HepG2 (cell line): ENCODE results near the gene RBMS2. TPM values are rescaled to one million over a fixed set of nuclear protein-coding genes. Genes with fewer than 3 reads are reported as not detected.

Source experiments
- ARID2 ChIP-seq: sonication (generic); formaldehyde crosslinking; IDR thresholded peaks from 2 replicates; pipeline ENCODE4 v1.8.1; 2022; ENCODE audit warnings: mild to moderate bottlenecking, missing genetic modification reagents, borderline replicate concordance
- ARNT ChIP-seq: fragments of 450-650 bp; IDR thresholded peaks from 2 replicates; pipeline ENCODE4 v1.6.1; 2017
- CENPX ChIP-seq: sonication (generic); formaldehyde crosslinking; IDR thresholded peaks from 2 replicates; pipeline ENCODE4 v1.9.0; 2021; ENCODE audit warnings: mild to moderate bottlenecking, missing genetic modification reagents, moderate library complexity
- GATAD2A ChIP-seq: IDR thresholded peaks from 2 replicates; pipeline ENCODE4 v1.6.1; 2016
- HDAC6 ChIP-seq: fragments of 200-600 bp; sonication (generic); IDR thresholded peaks from 2 replicates; pipeline ENCODE4 v1.7.0; 2017; ENCODE audit warnings: mild to moderate bottlenecking, antibody characterized with exemption, low read length, low read depth
- MTF1 ChIP-seq: sonication (generic); formaldehyde crosslinking; IDR thresholded peaks from 2 replicates; pipeline ENCODE4 v1.5.0; 2020; ENCODE audit warnings: missing genetic modification reagents
- NFIC ChIP-seq: IDR thresholded peaks from 2 replicates; pipeline ENCODE4 v1.6.1; 2012; ENCODE audit warnings: mild to moderate bottlenecking, low read length, inconsistent platforms
- PAF1 ChIP-seq: IDR thresholded peaks from 2 replicates; pipeline ENCODE4 v1.6.1; 2016; ENCODE audit warnings: missing genetic modification reagents, missing compliant biosample characterization
- POGZ ChIP-seq: sonication (generic); formaldehyde crosslinking; IDR thresholded peaks from 2 replicates; pipeline ENCODE4 v1.4.0; 2020; ENCODE audit warnings: mild to moderate bottlenecking, missing genetic modification reagents
- PPARG ChIP-seq: conservative IDR thresholded peaks from 2 replicates; pipeline ENCODE4 v1.6.1; 2016; ENCODE audit warnings: missing biosample characterization, missing genetic modification reagents
- RAD51 ChIP-seq: fragments of 450-650 bp; IDR thresholded peaks from 2 replicates; pipeline ENCODE4 v1.6.1; 2016; ENCODE audit warnings: borderline replicate concordance
- SMAD9 ChIP-seq: sonication (generic); formaldehyde crosslinking; IDR thresholded peaks from 2 replicates; pipeline ENCODE4 v1.5.1; 2020; ENCODE audit warnings: mild to moderate bottlenecking, missing genetic modification reagents
- SP140L ChIP-seq: sonication (generic); formaldehyde crosslinking; IDR thresholded peaks from 2 replicates; pipeline ENCODE4 v1.4.0; 2020; ENCODE audit warnings: missing genetic modification reagents, borderline replicate concordance
- ZKSCAN1 ChIP-seq: fragments of 150-350 bp; IDR thresholded peaks from 2 replicates; pipeline ENCODE4 v1.6.1; 2014; ENCODE audit warnings: low read length
- ZMYM2 ChIP-seq: sonication (generic); formaldehyde crosslinking; IDR thresholded peaks from 2 replicates; pipeline ENCODE4 v1.8.0; 2022; ENCODE audit warnings: mild to moderate bottlenecking, missing genetic modification reagents
- ZNF251 ChIP-seq: sonication (generic); formaldehyde crosslinking; IDR thresholded peaks from 2 replicates; pipeline ENCODE4 v1.9.0; 2021; ENCODE audit warnings: mild to moderate bottlenecking, missing genetic modification reagents
- ZNF354B ChIP-seq: sonication (generic); formaldehyde crosslinking; IDR thresholded peaks from 2 replicates; pipeline ENCODE4 v1.8.0; 2022; ENCODE audit warnings: mild to moderate bottlenecking, missing genetic modification reagents
- ZNF383 ChIP-seq: sonication (generic); formaldehyde crosslinking; IDR thresholded peaks from 2 replicates; pipeline ENCODE4 v1.4.0; 2020; ENCODE audit warnings: missing genetic modification reagents, mild to moderate bottlenecking, borderline replicate concordance
- ZNF441 ChIP-seq: sonication (generic); formaldehyde crosslinking; IDR thresholded peaks from 2 replicates; pipeline ENCODE4 v1.7.0; 2021; ENCODE audit warnings: missing genetic modification reagents, borderline replicate concordance
- ZNF839 ChIP-seq: sonication (generic); formaldehyde crosslinking; IDR thresholded peaks from 2 replicates; pipeline ENCODE4 v1.4.0; 2020; ENCODE audit warnings: missing genetic modification reagents, mild to moderate bottlenecking, borderline replicate concordance
- ZSCAN12 ChIP-seq: sonication (generic); formaldehyde crosslinking; IDR thresholded peaks from 2 replicates; pipeline ENCODE4 v1.9.0; 2021; ENCODE audit warnings: mild to moderate bottlenecking, missing genetic modification reagents
- polyA plus RNA-seq, 8 experiments: library from polyadenylated mRNA; depleted of rRNA in 3 of 8; stranded (reverse) in 7 of 8; unstranded in 1 of 8; fragments of >200 nt; fragmentation: Illumina TruSeq in 4 of 8; extraction: Trizol in 4 of 8; gene quantifications; 2 replicates each; pipeline versions ENCODE4 v1.2.1 to v1.2.3, GENCODE V29; 2011 to 2016; ENCODE audit warnings: low read depth in 4 of 8, missing spikeins in 1 of 8, mixed read lengths in 1 of 8; ENCODE audit not compliant: insufficient read depth in 1 of 8
- total RNA-seq, 5 experiments: library from RNA; depleted of rRNA; stranded (reverse); fragments of >200 nt; fragmentation: Illumina TruSeq; extraction: Trizol; gene quantifications; 2 replicates each; pipeline ENCODE4 v1.2.3, GENCODE V29; 2016; ENCODE audit warnings: low read depth in 1 of 5
- TF ChIP-seq, protein P1 (sequence below): sonication (generic); formaldehyde crosslinking; IDR thresholded peaks from 2 replicates; pipeline ENCODE4 v1.8.1; 2023; ENCODE audit warnings: missing genetic modification reagents, mild to moderate bottlenecking, borderline replicate concordance
- TF ChIP-seq, protein P2 (sequence below): sonication (generic); formaldehyde crosslinking; IDR thresholded peaks from 2 replicates; pipeline ENCODE4 v1.4.0; 2020; ENCODE audit warnings: mild to moderate bottlenecking, missing genetic modification reagents
- TF ChIP-seq, protein P3 (sequence below): IDR thresholded peaks from 2 replicates; pipeline ENCODE4 v1.6.1; 2016; ENCODE audit warnings: low read depth
- TF ChIP-seq, protein P4 (sequence below): sonication (generic); formaldehyde crosslinking; IDR thresholded peaks from 2 replicates; pipeline ENCODE4 v1.4.0; 2020; ENCODE audit warnings: missing genetic modification reagents, mild to moderate bottlenecking, borderline replicate concordance
- TF ChIP-seq, protein P5 (sequence below): sonication (generic); formaldehyde crosslinking; IDR thresholded peaks from 2 replicates; pipeline ENCODE4 v1.4.0; 2020; ENCODE audit warnings: mild to moderate bottlenecking, low read depth, missing genetic modification reagents

Gene RBMS2
- total and polyA plus RNA-seq, 2 of the 13 experiments (the other 11 are each of a cell fraction or from before 2014, with no cell fraction given), result 0.53 to 7.4 TPM

DNA sequence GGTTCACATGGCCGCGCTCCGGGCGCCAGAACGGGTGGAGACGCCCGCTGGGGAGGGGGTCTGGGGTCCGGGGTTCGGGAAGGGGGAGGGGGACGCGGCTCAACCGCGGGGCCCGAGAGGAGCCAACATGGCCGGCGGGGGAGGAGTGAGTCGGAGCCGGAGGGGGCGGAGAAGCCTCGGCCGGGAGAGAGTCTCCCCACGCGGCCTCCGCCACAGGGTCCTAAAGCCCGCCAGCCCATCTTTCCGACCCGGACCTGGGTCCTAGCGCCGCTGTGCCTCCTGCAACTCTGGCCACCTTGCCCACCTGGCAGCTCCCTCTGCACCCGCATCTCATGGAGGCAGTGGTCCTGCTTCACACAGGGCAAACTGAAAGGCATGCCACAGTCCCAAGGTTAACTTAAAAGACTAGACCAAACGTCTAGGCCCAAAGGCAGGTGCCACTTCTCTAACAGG is 108.6 kb downstream of the RBMS2 start, which contains the start of gene BAZ2A (continued):
- TF ChIP-seq, protein P1, sequence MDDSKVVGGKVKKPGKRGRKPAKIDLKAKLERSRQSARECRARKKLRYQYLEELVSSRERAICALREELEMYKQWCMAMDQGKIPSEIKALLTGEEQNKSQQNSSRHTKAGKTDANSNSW (CRISPR knock-in tag), result no peak
- TF ChIP-seq ZKSCAN1 (no peak), PPARG (CRISPR knock-in tag) (no peak; the same call in 1 of the 2 replicates), ZNF839 (CRISPR knock-in tag) (no peak), HDAC6 (no peak), CENPX (CRISPR knock-in tag) (no peak), POGZ (CRISPR knock-in tag) (peak; percentile 91), SMAD9 (no peak), MTF1 (CRISPR knock-in tag) (no peak), ZSCAN12 (CRISPR knock-in tag) (no peak), ZNF441 (CRISPR knock-in tag) (peak; percentile 40; the same call in 1 of the 2 replicates), ARNT (no peak), PAF1 (CRISPR knock-in tag) (no peak), RAD51 (no peak), ZNF251 (CRISPR knock-in tag) (no peak), ZNF354B (CRISPR knock-in tag) (no peak), ARID2 (CRISPR knock-in tag) (no peak), ZMYM2 (CRISPR knock-in tag) (no peak), ZNF383 (CRISPR knock-in tag) (no peak), SP140L (CRISPR knock-in tag) (no peak), NFIC (no peak), GATAD2A (CRISPR knock-in tag) (peak; percentile 66)
- TF ChIP-seq, protein P2, sequence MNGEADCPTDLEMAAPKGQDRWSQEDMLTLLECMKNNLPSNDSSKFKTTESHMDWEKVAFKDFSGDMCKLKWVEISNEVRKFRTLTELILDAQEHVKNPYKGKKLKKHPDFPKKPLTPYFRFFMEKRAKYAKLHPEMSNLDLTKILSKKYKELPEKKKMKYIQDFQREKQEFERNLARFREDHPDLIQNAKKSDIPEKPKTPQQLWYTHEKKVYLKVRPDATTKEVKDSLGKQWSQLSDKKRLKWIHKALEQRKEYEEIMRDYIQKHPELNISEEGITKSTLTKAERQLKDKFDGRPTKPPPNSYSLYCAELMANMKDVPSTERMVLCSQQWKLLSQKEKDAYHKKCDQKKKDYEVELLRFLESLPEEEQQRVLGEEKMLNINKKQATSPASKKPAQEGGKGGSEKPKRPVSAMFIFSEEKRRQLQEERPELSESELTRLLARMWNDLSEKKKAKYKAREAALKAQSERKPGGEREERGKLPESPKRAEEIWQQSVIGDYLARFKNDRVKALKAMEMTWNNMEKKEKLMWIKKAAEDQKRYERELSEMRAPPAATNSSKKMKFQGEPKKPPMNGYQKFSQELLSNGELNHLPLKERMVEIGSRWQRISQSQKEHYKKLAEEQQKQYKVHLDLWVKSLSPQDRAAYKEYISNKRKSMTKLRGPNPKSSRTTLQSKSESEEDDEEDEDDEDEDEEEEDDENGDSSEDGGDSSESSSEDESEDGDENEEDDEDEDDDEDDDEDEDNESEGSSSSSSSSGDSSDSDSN, result peak; percentile 44
- TF ChIP-seq, protein P3, sequence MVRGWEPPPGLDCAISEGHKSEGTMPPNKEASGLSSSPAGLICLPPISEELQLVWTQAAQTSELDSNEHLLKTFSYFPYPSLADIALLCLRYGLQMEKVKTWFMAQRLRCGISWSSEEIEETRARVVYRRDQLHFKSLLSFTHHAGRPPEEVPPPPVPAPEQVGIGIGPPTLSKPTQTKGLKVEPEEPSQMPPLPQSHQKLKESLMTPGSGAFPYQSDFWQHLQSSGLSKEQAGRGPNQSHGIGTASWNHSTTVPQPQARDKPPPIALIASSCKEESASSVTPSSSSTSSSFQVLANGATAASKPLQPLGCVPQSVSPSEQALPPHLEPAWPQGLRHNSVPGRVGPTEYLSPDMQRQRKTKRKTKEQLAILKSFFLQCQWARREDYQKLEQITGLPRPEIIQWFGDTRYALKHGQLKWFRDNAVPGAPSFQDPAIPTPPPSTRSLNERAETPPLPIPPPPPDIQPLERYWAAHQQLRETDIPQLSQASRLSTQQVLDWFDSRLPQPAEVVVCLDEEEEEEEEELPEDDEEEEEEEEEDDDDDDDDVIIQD (CRISPR knock-in tag), result peak; percentile 65; the same call in 1 of the 2 replicates
- TF ChIP-seq, protein P4, sequence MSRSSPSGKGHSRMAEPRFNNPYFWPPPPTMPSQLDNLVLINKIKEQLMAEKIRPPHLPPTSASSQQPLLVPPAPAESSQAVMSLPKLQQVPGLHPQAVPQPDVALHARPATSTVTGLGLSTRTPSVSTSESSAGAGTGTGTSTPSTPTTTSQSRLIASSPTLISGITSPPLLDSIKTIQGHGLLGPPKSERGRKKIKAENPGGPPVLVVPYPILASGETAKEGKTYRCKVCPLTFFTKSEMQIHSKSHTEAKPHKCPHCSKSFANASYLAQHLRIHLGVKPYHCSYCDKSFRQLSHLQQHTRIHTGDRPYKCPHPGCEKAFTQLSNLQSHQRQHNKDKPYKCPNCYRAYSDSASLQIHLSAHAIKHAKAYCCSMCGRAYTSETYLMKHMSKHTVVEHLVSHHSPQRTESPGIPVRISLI (CRISPR knock-in tag), result peak; percentile 43; the same call in 1 of the 2 replicates
- TF ChIP-seq, protein P5, sequence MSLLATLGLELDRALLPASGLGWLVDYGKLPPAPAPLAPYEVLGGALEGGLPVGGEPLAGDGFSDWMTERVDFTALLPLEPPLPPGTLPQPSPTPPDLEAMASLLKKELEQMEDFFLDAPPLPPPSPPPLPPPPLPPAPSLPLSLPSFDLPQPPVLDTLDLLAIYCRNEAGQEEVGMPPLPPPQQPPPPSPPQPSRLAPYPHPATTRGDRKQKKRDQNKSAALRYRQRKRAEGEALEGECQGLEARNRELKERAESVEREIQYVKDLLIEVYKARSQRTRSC (CRISPR knock-in tag), result no peak
